A549 (cell line): ENCODE results near the gene SLC46A1.

Experiments used
- BHLHE40 ChIP-seq: IDR thresholded peaks from 2 replicates; pipeline ENCODE4 v1.6.1; 2012; ENCODE audit warnings: low read depth, low read length, inconsistent platforms
- CEBPB ChIP-seq, 2 experiments: fragments of >200 bp in 1 of 2; sonication (Bioruptor Twin) in 1 of 2; formaldehyde crosslinking in 1 of 2; IDR thresholded peaks; 2 replicates each; pipeline ENCODE4 v1.6.1; 2012 to 2016
- EHMT2 ChIP-seq: fragments of 200-600 bp; sonication (generic); IDR thresholded peaks from 2 replicates; pipeline ENCODE4 v1.6.1; 2016; ENCODE audit warnings: antibody characterized with exemption, low read depth, mild to moderate bottlenecking, moderate library complexity
- JUN ChIP-seq, 2 experiments: fragments of >200 bp; sonication (Bioruptor Twin); formaldehyde crosslinking; IDR thresholded peaks; 2 replicates in 1 of 2; 3 replicates in 1 of 2; pipeline ENCODE4 v1.6.1; 2016 to 2017
- MYC ChIP-seq: IDR thresholded peaks from 2 replicates; pipeline ENCODE4 v1.6.1; 2012; ENCODE audit warnings: mild to moderate bottlenecking, inconsistent platforms, low read length, improper control_type of control experiment, borderline replicate concordance
- POLR2A ChIP-seq: IDR thresholded peaks from 2 replicates; pipeline ENCODE4 v1.6.1; 2012; ENCODE audit warnings: mild to moderate bottlenecking, low read length
- RARB ChIP-seq: fragments of 250-450 bp; sonication (Bioruptor Pico); IDR thresholded peaks from 2 replicates; pipeline ENCODE4 v1.8.0; 2021; ENCODE audit warnings: mild to moderate bottlenecking, moderate library complexity
- RFX5 ChIP-seq: fragments of 450-650 bp; IDR thresholded peaks from 2 replicates; pipeline ENCODE4 v1.7.1; 2014; ENCODE audit warnings: antibody characterized with exemption, mild to moderate bottlenecking, moderate library complexity
- SMC3 ChIP-seq: fragments of >200 bp; sonication (Bioruptor Twin); formaldehyde crosslinking; IDR thresholded peaks from 3 replicates; pipeline ENCODE4 v1.6.1; 2018; ENCODE audit warnings: inconsistent platforms
- TF ChIP-seq, protein P1 (sequence below): fragments of >200 bp; sonication (Bioruptor Twin); formaldehyde crosslinking; IDR thresholded peaks from 3 replicates; pipeline ENCODE4 v1.5.1; 2016
- TF ChIP-seq, protein P2 (sequence below): fragments of 450-650 bp; IDR thresholded peaks from 2 replicates; pipeline ENCODE4 v1.6.1; 2014; ENCODE audit warnings: antibody characterized with exemption
- TF ChIP-seq, protein P3 (sequence below): fragments of 200-600 bp; sonication (generic); IDR thresholded peaks from 2 replicates; pipeline ENCODE4 v1.6.1; 2016; ENCODE audit warnings: antibody characterized with exemption, mild to moderate bottlenecking, moderate library complexity

GRCh38 chr17:28346199-28346580, 59.8 kb downstream of the SLC46A1 start:
- no peak for TF ChIP-seq JUN (IDR thresholded peaks at IDR 0.05)
- TF ChIP-seq, protein P1, sequence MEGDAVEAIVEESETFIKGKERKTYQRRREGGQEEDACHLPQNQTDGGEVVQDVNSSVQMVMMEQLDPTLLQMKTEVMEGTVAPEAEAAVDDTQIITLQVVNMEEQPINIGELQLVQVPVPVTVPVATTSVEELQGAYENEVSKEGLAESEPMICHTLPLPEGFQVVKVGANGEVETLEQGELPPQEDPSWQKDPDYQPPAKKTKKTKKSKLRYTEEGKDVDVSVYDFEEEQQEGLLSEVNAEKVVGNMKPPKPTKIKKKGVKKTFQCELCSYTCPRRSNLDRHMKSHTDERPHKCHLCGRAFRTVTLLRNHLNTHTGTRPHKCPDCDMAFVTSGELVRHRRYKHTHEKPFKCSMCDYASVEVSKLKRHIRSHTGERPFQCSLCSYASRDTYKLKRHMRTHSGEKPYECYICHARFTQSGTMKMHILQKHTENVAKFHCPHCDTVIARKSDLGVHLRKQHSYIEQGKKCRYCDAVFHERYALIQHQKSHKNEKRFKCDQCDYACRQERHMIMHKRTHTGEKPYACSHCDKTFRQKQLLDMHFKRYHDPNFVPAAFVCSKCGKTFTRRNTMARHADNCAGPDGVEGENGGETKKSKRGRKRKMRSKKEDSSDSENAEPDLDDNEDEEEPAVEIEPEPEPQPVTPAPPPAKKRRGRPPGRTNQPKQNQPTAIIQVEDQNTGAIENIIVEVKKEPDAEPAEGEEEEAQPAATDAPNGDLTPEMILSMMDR: no peak
- TF ChIP-seq SMC3: no peak
- TF ChIP-seq, protein P2, sequence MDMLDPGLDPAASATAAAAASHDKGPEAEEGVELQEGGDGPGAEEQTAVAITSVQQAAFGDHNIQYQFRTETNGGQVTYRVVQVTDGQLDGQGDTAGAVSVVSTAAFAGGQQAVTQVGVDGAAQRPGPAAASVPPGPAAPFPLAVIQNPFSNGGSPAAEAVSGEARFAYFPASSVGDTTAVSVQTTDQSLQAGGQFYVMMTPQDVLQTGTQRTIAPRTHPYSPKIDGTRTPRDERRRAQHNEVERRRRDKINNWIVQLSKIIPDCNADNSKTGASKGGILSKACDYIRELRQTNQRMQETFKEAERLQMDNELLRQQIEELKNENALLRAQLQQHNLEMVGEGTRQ: no peak
- TF ChIP-seq, protein P3, sequence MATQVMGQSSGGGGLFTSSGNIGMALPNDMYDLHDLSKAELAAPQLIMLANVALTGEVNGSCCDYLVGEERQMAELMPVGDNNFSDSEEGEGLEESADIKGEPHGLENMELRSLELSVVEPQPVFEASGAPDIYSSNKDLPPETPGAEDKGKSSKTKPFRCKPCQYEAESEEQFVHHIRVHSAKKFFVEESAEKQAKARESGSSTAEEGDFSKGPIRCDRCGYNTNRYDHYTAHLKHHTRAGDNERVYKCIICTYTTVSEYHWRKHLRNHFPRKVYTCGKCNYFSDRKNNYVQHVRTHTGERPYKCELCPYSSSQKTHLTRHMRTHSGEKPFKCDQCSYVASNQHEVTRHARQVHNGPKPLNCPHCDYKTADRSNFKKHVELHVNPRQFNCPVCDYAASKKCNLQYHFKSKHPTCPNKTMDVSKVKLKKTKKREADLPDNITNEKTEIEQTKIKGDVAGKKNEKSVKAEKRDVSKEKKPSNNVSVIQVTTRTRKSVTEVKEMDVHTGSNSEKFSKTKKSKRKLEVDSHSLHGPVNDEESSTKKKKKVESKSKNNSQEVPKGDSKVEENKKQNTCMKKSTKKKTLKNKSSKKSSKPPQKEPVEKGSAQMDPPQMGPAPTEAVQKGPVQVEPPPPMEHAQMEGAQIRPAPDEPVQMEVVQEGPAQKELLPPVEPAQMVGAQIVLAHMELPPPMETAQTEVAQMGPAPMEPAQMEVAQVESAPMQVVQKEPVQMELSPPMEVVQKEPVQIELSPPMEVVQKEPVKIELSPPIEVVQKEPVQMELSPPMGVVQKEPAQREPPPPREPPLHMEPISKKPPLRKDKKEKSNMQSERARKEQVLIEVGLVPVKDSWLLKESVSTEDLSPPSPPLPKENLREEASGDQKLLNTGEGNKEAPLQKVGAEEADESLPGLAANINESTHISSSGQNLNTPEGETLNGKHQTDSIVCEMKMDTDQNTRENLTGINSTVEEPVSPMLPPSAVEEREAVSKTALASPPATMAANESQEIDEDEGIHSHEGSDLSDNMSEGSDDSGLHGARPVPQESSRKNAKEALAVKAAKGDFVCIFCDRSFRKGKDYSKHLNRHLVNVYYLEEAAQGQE: no peak
- TF ChIP-seq RARB (CRISPR knock-in tag): no peak
- TF ChIP-seq EHMT2: no peak
- no peak for TF ChIP-seq CEBPB (IDR thresholded peaks at IDR 0.05)
- TF ChIP-seq BHLHE40: no peak
- TF ChIP-seq POLR2A: no peak
- TF ChIP-seq RFX5: no peak
- no peak for TF ChIP-seq MYC
